ENCODE data around the gene SMG5. TPM values are rescaled to one million over a fixed set of nuclear protein-coding genes. Genes with fewer than 3 reads are reported as not detected.

The SMG5 gene
- total RNA-seq, 1 donor from 2014 or later = 91.0 TPM

- no peaks in the 10 kb centered on the region for H3K4me1 Mint-ChIP-seq (ENCODE audit: unreplicated experiment)
- no peak overlapping the region for H3K27ac Mint-ChIP-seq
- H3K4me3 Mint-ChIP-seq = no peak overlapping the region
- H3K9me3 Mint-ChIP-seq = no peaks in the 10 kb centered on the region
- TF ChIP-seq, protein P1, sequence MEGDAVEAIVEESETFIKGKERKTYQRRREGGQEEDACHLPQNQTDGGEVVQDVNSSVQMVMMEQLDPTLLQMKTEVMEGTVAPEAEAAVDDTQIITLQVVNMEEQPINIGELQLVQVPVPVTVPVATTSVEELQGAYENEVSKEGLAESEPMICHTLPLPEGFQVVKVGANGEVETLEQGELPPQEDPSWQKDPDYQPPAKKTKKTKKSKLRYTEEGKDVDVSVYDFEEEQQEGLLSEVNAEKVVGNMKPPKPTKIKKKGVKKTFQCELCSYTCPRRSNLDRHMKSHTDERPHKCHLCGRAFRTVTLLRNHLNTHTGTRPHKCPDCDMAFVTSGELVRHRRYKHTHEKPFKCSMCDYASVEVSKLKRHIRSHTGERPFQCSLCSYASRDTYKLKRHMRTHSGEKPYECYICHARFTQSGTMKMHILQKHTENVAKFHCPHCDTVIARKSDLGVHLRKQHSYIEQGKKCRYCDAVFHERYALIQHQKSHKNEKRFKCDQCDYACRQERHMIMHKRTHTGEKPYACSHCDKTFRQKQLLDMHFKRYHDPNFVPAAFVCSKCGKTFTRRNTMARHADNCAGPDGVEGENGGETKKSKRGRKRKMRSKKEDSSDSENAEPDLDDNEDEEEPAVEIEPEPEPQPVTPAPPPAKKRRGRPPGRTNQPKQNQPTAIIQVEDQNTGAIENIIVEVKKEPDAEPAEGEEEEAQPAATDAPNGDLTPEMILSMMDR (conservative IDR thresholded peaks at IDR 0.05) = no peak
- peaks cover 40% of the 10 kb centered on the region for H3K36me3 Mint-ChIP-seq
- H3K27me3 Mint-ChIP-seq = no peaks in the 10 kb centered on the region
- no peak for DNase-seq (ENCODE audit: extremely low spot score, unreplicated experiment)
These were observed 16.6 kb downstream of the SMG5 start for GRCh38 chr1:156266051-156266450.

GRCh38 chr1:156263288-156263655 is 19.4 kb downstream of the SMG5 start:
- H3K27ac Mint-ChIP-seq = no peak overlapping the region
- TF ChIP-seq, protein P1 (conservative IDR thresholded peaks at IDR 0.05) = no peak
- DNase-seq (ENCODE audit: extremely low spot score, unreplicated experiment) = no peak
- H3K4me1 Mint-ChIP-seq (ENCODE audit: unreplicated experiment) = no peaks in the 10 kb centered on the region
- peaks cover 45% of the 10 kb centered on the region for H3K36me3 Mint-ChIP-seq
- H3K4me3 Mint-ChIP-seq = no peak overlapping the region
- H3K9me3 Mint-ChIP-seq = no peaks in the 10 kb centered on the region
- no peaks in the 10 kb centered on the region for H3K27me3 Mint-ChIP-seq

DNA sequence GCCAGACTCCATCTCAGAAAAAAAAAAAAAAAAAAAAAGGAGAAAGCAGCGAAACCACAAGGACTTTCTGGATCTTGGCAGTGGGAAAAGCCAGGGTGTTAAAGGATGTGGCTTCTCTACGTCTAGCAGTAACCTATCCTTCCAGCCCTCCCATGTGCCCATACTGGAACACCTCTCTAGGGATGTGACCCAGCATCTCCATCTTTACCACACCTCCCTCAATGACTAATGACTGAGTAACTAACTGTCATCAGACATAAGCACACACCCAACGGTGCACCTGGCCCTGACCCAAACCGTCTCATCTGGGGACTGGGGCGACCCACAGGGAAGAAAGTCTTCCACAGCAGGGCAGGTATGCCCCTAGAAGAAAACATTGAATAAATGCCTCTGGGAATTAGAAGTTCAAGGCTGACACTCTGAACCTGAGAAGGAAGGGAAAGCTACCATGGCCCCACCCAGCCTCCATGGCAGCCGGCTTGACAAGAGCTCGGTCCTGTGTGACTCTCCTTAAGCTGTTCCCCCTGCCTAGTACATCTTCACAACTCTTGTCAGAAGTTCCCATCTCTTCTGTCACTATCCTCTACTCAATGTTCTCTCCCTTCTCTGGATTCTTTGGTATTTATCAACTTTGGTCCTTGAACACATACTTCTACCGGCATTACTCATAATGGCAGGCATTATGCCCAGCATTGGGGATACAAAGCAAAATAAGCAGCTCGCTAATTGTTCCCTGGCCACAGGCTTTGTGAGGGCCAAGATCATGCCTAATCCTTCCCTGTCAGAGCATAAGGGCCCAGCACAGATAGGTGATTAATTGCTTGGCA is 20.0 kb downstream of the SMG5 start:
- Mint-ChIP-seq H3K27me3 (no peaks in the 10 kb centered on the region), H3K9me3 (no peaks in the 10 kb centered on the region), H3K4me3 (no peak overlapping the region), H3K27ac (no peak overlapping the region), H3K4me1 (ENCODE audit: unreplicated experiment) (no peaks in the 10 kb centered on the region), H3K36me3 (peaks cover 45% of the 10 kb centered on the region)
- DNase-seq (ENCODE audit: extremely low spot score, unreplicated experiment) = no peak
- TF ChIP-seq, protein P1 (conservative IDR thresholded peaks at IDR 0.05) = no peak

DNA sequence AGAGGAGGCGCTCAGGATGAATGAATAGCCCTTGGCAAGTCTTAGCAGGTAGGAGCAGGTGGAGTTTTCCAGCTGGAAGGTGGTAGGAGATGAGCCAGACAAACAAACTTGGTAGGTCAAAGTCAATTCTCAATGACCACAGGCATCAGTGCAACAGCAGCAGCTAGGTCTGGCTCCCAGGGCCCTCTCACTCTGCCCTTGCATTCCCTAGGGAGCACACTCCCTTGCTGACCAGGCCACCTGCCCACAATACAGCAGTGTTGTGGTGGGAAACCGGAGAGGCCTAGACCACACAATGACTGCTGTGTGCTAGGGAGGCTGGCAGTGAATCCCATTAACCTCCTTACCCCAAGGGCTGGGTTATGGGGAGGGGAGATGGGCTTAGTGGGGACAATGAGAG is 21.7 kb downstream of the SMG5 start:
- Mint-ChIP-seq H3K4me3 (no peak overlapping the region), H3K27ac (no peak overlapping the region), H3K27me3 (no peaks in the 10 kb centered on the region), H3K36me3 (peaks cover 37% of the 10 kb centered on the region), H3K9me3 (no peaks in the 10 kb centered on the region), H3K4me1 (ENCODE audit: unreplicated experiment) (no peaks in the 10 kb centered on the region)
- TF ChIP-seq, protein P1 (conservative IDR thresholded peaks at IDR 0.05) = no peak
- no peak for DNase-seq (ENCODE audit: extremely low spot score, unreplicated experiment)

GRCh38 chr1:156259805-156260204 is 22.8 kb downstream of the SMG5 start:
- TF ChIP-seq, protein P1 (conservative IDR thresholded peaks at IDR 0.05) = no peak
- H3K27ac Mint-ChIP-seq = no peak overlapping the region
- no peaks in the 10 kb centered on the region for H3K27me3 Mint-ChIP-seq
- no peaks in the 10 kb centered on the region for H3K4me1 Mint-ChIP-seq (ENCODE audit: unreplicated experiment)
- DNase-seq (ENCODE audit: extremely low spot score, unreplicated experiment) = no peak
- H3K9me3 Mint-ChIP-seq = no peaks in the 10 kb centered on the region
- H3K4me3 Mint-ChIP-seq = no peak overlapping the region
- H3K36me3 Mint-ChIP-seq = peaks cover 29% of the 10 kb centered on the region
